NCI-H748 treated with DMSO at 0.1 percent for 48 hours (cell line): ENCODE measurements around the gene CAMK2D.

Experiments used
- DNase-seq: peaks from one replicate; lab custom pipeline; 2025; lab: John Stamatoyannopoulos, UW

The CAMK2D gene

GRCh38 chr4:113637823-113638561 is 123.5 kb downstream of the CAMK2D start:
- DNase-seq = no peak

- DNase-seq = no peak
Observed at GRCh38 chr4:113637363-113637762, 124.2 kb downstream of the CAMK2D start.

GRCh38 chr4:113636877-113637276 is 124.7 kb downstream of the CAMK2D start:
- DNase-seq = no peak

GRCh38 chr4:113636438-113636818 is 125.1 kb downstream of the CAMK2D start:
- DNase-seq = no peak

GRCh38 chr4:113635739-113636437 is 125.7 kb downstream of the CAMK2D start:
- no peak for DNase-seq

- DNase-seq = no peak
Observed at GRCh38 chr4:113634081-113634969, 127.2 kb downstream of the CAMK2D start.

- DNase-seq = peak; percentile 11
Observed at GRCh38 chr4:113633467-113633866, 128.1 kb downstream of the CAMK2D start.

GRCh38 chr4:113628711-113629110 is 132.8 kb downstream of the CAMK2D start:
- DNase-seq = no peak

GRCh38 chr4:113627321-113627720 is 134.2 kb downstream of the CAMK2D start:
- no peak for DNase-seq

GRCh38 chr4:113625902-113626301 is 135.6 kb downstream of the CAMK2D start:
- DNase-seq = no peak

- DNase-seq = no peak
Observed at GRCh38 chr4:113623274-113623894, 138.2 kb downstream of the CAMK2D start.

GRCh38 chr4:113621633-113622032 is 139.9 kb downstream of the CAMK2D start:
- no peak for DNase-seq

GRCh38 chr4:113620032-113620431 is 141.5 kb downstream of the CAMK2D start:
- DNase-seq = no peak

GRCh38 chr4:113619526-113619925 is 142.0 kb downstream of the CAMK2D start:
- DNase-seq = no peak

- no peak for DNase-seq
Observed at GRCh38 chr4:113618205-113618604, 143.3 kb downstream of the CAMK2D start.

GRCh38 chr4:113617195-113617594 is 144.3 kb downstream of the CAMK2D start:
- DNase-seq = no peak

GRCh38 chr4:113616443-113616842 is 145.1 kb downstream of the CAMK2D start:
- no peak for DNase-seq

GRCh38 chr4:113614414-113614813 is 147.1 kb downstream of the CAMK2D start:
- DNase-seq = no peak

GRCh38 chr4:113613503-113613902 is 148.0 kb downstream of the CAMK2D start:
- no peak for DNase-seq

- no peak for DNase-seq
Observed at GRCh38 chr4:113610537-113610936, 151.0 kb downstream of the CAMK2D start.

- DNase-seq = no peak
Observed at GRCh38 chr4:113607998-113608397, 153.5 kb downstream of the CAMK2D start.

GRCh38 chr4:113607147-113607720 is 154.3 kb downstream of the CAMK2D start:
- DNase-seq = no peak
